Pulmonary artery endothelial cell (primary cell): ENCODE measurements around the gene SULT2B1. TPM values are rescaled to one million over a fixed set of nuclear protein-coding genes. Genes with fewer than 3 reads are reported as not detected.
"Not testable (repeated sequence)": the region's sequence is repeated elsewhere in the genome, so short reads cannot be mapped to it uniquely, and the experiment has no call there.

Source experiments
- DNase-seq: peaks from one replicate; pipeline ENCODE4 v3.0.0-alpha.2; 2011; ENCODE audit warnings: low read depth, low spot score
- total RNA-seq: library from RNA; depleted of rRNA; stranded (reverse); fragments of >200 nt; gene quantifications from 2 replicates; pipeline ENCODE4 v1.2.3, GENCODE V29; 2014

Gene SULT2B1
- 0.07 TPM in 1 of 2 replicates, not detected in the other for total RNA-seq

- DNase-seq: no peak
These were observed at the start of gene SULT2B1 for GRCh38 chr19:48551437-48552302. Gene SULT2B1, plus strand, starts transcription at chr19:48552172. Its CDS starts 81 bp downstream, at chr19:48552253.

DNA sequence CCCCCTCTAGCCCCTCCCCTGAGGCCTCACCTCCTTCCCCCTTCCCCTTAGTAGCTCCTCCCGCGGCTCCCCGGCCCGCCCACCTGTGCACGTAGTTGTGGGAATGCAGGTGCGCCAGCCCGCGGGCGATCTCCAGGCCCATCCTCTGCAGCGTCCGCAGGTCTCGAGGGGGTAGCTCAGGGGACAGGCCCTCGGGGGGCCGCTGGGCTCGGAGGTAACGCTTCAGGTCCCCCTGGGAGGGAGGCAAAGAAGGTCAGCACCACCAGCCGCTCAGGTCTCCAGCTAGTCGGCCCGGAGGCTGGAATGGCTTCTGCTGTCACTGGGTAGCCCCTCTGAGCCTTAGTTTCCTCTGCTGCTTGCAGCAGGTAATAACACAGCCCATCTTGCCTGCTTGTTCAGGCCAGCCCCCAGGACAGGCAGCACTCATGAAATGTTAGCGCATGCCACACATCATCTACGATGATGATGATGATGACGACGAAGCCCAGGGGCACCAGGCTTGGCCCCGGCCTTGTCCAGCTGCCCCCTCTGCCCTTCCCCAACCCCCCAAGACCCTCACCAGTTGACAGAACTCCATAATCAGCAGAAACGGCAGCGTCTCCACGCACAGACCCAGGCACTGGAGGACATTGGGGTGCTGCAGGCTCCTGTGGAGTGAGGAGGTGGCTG, 49.5 kb upstream of the SULT2B1 start:
- DNase-seq: no peak

DNA sequence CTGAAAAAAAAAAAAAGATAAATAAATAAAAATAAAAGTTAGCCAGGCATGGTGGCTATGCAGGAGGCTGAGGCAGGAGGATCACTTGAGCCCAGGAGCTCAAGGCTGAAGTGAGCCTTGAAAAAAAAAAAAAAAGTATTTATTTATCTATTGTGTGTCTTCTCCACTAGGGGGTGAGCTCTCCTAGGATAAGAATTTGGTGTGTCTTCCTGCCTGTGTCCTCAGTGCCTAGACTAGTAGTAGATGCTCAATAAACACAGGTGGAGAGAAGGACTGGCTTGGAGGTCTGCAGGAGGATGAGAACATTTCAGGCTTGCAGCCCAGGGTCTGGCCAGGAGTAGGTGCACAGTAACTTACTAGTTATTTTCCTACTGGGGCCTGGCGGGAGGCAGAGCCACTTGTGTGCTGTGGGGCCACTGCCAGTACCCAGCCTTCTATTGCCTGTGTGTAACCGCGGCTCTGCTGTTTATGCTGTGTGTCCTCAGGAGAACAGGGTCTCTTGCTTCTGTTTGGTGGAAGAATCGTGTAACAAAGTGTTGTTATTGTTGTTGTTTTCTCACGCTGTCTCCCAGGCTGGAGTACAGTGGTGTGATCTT, 45.7 kb upstream of the SULT2B1 start:
- no peak for DNase-seq

GRCh38 chr19:48507911-48508439, 44.0 kb upstream of the SULT2B1 start:
- no peak for DNase-seq

GRCh38 chr19:48508729-48509411, 43.1 kb upstream of the SULT2B1 start:
- DNase-seq: no peak

DNA sequence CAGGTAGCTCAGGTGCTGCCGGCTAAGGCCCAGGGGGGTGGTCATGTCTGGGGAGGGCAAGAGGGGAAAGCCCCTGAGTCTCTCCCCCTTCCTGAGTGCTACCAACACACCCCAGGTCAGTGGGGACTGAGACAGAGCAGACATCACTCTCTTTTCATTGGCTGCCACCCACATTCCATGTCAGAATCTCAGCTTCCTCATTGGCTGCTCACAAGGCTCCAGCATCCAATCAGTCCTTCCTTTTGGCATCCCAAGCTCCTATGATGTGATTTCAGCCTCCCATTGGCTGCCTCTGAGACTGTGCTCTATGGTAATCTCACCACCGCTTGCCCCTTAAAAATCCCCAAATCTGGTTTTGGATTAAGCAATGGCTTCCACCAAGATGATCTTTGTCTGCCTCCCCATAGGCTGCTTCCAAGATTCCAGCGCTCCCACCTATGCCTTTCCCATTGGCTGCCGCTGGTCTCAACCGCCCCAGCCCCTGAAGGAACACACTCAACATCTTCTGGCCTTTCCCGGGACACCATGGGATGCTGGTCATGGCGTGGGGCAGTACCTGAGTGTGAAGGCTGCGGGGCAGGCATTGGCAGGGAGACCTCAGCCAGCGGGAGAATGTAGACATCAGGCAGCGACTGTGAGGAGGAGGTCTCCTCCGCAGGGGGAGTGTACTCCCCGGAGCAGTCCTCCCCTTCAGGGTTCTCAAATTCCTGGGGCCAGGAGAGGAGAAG, 42.3 kb upstream of the SULT2B1 start:
- no peak for DNase-seq

GRCh38 chr19:48510421-48511268, 41.3 kb upstream of the SULT2B1 start:
- DNase-seq: no peak

DNA sequence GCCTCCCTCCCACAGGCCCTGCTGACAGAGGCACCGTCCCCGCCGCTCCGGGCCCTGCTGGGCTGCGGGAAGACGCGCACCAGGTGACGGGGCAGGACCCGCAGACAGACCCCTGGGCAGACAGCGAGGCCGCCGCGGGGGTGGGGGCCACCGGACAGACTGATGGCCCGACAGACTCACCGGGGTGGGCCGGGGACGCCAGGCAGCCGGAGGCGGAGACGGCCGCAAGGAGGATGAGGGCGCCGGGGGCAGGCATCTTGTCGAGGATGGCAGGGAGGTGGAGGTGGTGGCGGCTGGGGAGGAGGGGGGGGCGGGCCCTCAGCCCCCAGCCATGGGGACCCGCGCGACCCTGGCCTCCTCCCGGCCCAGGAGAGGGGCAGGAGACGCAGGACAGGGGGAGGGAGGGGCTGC, 40.6 kb upstream of the SULT2B1 start:
- DNase-seq: no peak

- DNase-seq: no peak
These were observed 40.0 kb upstream of the SULT2B1 start, which contains the start of gene LMTK3 for GRCh38 chr19:48511800-48512503. Gene LMTK3, minus strand, starts transcription at chr19:48511835. Its CDS starts 259 bp downstream, at chr19:48511576.

DNA sequence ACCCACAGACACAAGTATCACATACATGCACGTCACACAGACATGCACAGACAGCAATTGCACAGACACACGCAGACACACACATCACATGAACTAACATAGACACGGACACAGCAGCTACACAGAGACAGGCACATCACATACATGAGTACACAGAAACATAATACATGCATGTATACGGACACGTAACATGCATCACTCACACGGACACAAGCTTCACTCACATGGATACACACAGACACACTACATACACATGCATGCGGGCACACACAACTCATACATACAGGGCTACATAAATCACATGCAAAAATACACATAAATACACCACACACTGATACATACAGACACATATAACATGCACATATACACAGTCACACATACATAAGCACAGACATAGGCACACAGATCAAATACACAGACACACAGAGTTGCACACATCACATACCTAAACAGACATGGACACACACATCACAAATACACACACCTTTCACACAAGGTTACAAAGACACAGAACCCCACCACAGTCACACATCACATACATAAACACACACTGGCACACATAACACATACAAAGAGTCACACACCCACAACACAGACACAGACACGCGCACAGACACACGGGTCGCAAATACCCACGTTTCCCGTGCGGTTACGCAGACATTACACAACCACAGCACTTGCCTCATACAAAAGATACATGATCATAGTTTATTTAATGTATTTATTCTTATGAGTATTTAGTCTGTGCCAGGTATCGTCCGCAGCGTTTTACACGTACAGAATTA, 39.3 kb upstream of the SULT2B1 start:
- DNase-seq: no peak

DNA sequence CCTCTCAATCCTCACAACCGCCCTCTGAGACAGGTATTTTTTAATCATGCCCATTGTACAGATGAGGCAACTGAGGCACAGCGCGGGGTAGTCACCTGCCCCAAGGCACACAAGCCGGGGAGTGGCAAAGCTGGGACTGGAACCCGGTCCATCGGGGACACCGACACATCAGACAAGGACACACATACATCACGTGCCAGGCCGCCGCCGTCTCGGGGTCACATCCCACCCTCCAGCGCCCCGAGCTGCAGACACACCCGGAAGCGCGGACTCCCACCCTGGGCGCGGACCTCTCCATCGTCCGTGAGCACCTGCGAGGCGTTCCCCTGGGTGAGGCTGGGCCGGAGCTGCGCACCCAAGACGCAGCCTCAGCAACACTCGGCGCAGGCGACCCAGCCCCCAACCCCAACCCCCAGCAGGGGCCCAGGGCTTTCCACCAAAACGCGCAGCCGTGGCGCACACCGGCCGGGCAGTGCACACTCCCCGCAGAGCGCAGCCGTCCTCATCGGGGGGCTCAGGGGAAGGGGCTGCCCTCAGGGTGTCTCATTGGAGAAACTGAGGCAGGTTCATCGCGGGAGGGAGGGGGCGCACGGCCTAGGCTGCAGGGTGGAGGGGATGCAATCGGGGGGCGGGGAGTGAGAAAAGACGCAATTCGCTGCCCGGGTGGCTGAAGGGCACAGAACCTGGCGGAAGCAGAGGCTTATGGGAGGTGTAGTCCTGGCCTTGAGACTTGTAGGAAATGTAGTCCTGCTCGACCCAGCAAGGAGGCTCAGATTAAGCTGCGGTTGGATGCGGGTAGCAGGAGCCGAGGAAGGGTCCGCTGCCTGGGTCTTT, 38.5 kb upstream of the SULT2B1 start:
- no peak for DNase-seq

DNA sequence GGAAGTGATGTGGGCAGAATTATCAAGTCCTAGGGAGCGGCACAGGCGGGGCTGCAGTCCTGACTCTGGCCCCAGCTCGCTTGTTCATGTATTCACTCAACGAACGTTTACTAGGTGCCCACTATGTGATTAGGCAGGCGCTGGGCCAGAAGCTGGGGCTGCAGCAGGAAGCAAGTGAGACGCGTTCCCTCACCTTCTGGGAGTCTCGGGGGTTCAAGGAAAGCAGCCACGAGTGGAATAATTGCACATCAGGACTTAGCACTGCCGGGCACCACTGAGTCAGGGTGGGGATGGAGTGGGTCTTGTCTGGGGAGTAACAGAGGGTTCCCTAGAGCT, 37.9 kb upstream of the SULT2B1 start:
- no peak for DNase-seq

- no peak for DNase-seq
These were observed 35.4 kb upstream of the SULT2B1 start for GRCh38 chr19:48516536-48516935.

- DNase-seq: no peak
These were observed 33.8 kb upstream of the SULT2B1 start for GRCh38 chr19:48518207-48518606.

DNA sequence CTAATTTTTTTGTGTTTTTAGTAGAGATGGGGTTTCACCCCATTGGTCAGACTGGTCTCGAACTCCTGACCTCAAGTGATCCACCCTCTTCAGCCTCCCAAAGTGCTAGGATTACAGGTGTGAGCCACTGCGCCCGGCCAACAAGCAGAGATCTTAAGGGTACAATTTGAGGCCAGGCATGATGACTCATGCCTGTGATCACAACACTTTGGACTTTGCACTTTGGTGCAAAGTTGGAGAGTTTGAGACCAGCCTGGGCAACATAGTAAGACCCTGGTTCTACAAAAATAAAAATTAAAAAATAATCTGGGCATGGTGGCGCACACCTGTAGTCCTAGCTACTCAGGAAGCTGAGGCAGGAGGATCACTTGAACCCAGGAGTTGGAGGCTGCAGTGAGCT, 32.5 kb upstream of the SULT2B1 start:
- not testable (repeated sequence) for DNase-seq

GRCh38 chr19:48520134-48520533, 31.8 kb upstream of the SULT2B1 start:
- no peak for DNase-seq

GRCh38 chr19:48524221-48524620, 27.8 kb upstream of the SULT2B1 start:
- DNase-seq: no peak

DNA sequence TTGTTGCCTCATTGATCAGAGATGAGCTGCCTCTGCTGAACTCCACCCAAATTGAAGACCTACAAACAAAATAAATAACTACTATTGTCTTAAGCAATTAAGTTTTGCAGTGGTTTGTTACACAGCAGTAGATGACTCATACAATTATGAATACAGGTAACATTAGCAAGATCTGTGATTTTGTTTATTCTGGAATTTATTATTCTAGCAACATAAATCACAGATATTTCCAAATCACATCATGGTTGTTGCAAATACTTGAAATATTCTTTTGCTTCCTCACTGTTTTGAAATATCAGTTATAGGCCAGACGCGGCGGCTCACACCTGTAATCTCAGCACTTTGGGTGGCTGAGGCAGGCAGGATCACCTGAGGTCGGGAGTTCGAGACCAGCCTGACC, 27.2 kb upstream of the SULT2B1 start:
- DNase-seq: no peak
